Fibroblast of lung (primary cell): ENCODE data around the gene UNC79.

Experiments
- CTCF ChIP-seq, 2 donors: IDR thresholded peaks in 1 of 2; conservative IDR thresholded peaks in 1 of 2; 1 replicate in 1 of 2; 2 replicates in 1 of 2; pipeline ENCODE4 v1.5.1; 2011 to 2012; ENCODE audit warnings: low read length in 2 of 2, control low read depth in 1 of 2, inconsistent platforms in 1 of 2, low read depth in 1 of 2, mild to moderate bottlenecking in 1 of 2
- EZH2 ChIP-seq: IDR thresholded peaks from 2 replicates; pipeline ENCODE4 v1.5.1; 2012; ENCODE audit warnings: low read length, control low read depth, mild to moderate bottlenecking; ENCODE audit errors: missing control alignments

- no peak for TF ChIP-seq CTCF (conservative IDR thresholded peaks at IDR 0.05 in 1 of 2, IDR thresholded peaks at IDR 0.05 in 1 of 2; ENCODE audit: low read depth in 1 of 2, low read length in 2 of 2)
- TF ChIP-seq EZH2 = no peak
These were observed 62.3 kb downstream of the UNC79 start for GRCh38 chr14:93493054-93493453.
